OCI-LY3 (cell line): ENCODE results near the gene MUC4.

Source experiments
- EZH2phosphoT487 ChIP-seq: fragments of 200-600 bp; shearing (Covaris generic); IDR thresholded peaks from 2 replicates; pipeline ENCODE4 v1.6.1; 2018; ENCODE audit warnings: antibody characterized with exemption, mixed run types, low read depth
- TF ChIP-seq, protein P1 (sequence below): fragments of 200-600, 300-600 bp; sonication (generic); IDR thresholded peaks from 2 replicates; pipeline ENCODE4 v1.5.1; 2014; ENCODE audit warnings: antibody characterized with exemption, low read length, low read depth

GRCh38 chr3:195752546-195753331 is 59.0 kb downstream of the MUC4 start:
- TF ChIP-seq, protein P1, sequence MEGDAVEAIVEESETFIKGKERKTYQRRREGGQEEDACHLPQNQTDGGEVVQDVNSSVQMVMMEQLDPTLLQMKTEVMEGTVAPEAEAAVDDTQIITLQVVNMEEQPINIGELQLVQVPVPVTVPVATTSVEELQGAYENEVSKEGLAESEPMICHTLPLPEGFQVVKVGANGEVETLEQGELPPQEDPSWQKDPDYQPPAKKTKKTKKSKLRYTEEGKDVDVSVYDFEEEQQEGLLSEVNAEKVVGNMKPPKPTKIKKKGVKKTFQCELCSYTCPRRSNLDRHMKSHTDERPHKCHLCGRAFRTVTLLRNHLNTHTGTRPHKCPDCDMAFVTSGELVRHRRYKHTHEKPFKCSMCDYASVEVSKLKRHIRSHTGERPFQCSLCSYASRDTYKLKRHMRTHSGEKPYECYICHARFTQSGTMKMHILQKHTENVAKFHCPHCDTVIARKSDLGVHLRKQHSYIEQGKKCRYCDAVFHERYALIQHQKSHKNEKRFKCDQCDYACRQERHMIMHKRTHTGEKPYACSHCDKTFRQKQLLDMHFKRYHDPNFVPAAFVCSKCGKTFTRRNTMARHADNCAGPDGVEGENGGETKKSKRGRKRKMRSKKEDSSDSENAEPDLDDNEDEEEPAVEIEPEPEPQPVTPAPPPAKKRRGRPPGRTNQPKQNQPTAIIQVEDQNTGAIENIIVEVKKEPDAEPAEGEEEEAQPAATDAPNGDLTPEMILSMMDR = no peak
- TF ChIP-seq EZH2phosphoT487 = no peak
